Measurements from ENCODE around the gene ARFIP1.

Gene ARFIP1

GRCh38 chr4:152898606-152899005, 118.9 kb downstream of the ARFIP1 start:
- no peak for DNase-seq (ENCODE audit: low read depth)

- DNase-seq (ENCODE audit: low read depth), result no peak
Observed at GRCh38 chr4:152900395-152900794, 120.6 kb downstream of the ARFIP1 start.

GRCh38 chr4:152901205-152901604, 121.5 kb downstream of the ARFIP1 start:
- DNase-seq (ENCODE audit: low read depth), result no peak

GRCh38 chr4:152903658-152904057, 123.9 kb downstream of the ARFIP1 start:
- DNase-seq (ENCODE audit: low read depth), result no peak

GRCh38 chr4:152909901-152910300, 130.1 kb downstream of the ARFIP1 start:
- DNase-seq (ENCODE audit: low read depth), result no peak

- no peak for DNase-seq (ENCODE audit: low read depth)
Observed at GRCh38 chr4:152910521-152910920, 130.8 kb downstream of the ARFIP1 start.

GRCh38 chr4:152917543-152918395, 138.0 kb downstream of the ARFIP1 start:
- no peak for DNase-seq (ENCODE audit: low read depth)

GRCh38 chr4:152919826-152920225, 140.1 kb downstream of the ARFIP1 start:
- DNase-seq (ENCODE audit: low read depth), result no peak

GRCh38 chr4:152920768-152921167, 141.0 kb downstream of the ARFIP1 start:
- DNase-seq (ENCODE audit: low read depth), result no peak

- DNase-seq (ENCODE audit: low read depth), result no peak
Observed at GRCh38 chr4:152921284-152921683, 141.5 kb downstream of the ARFIP1 start.

- no peak for DNase-seq (ENCODE audit: low read depth)
Observed at GRCh38 chr4:152925851-152926250, 146.1 kb downstream of the ARFIP1 start.

- no peak for DNase-seq (ENCODE audit: low read depth)
Observed at GRCh38 chr4:152926959-152927358, 147.2 kb downstream of the ARFIP1 start.

- no peak for DNase-seq (ENCODE audit: low read depth)
Observed at GRCh38 chr4:152927737-152928136, 148.0 kb downstream of the ARFIP1 start.

- DNase-seq (ENCODE audit: low read depth), result no peak
Observed at GRCh38 chr4:152928286-152928685, 148.5 kb downstream of the ARFIP1 start.

GRCh38 chr4:152929888-152930287, 150.1 kb downstream of the ARFIP1 start:
- DNase-seq (ENCODE audit: low read depth), result no peak

GRCh38 chr4:152935143-152935542, 155.4 kb downstream of the ARFIP1 start:
- DNase-seq (ENCODE audit: low read depth), result no peak

GRCh38 chr4:152935631-152936445, 156.1 kb downstream of the ARFIP1 start, which contains the start of gene FHDC1:
Gene FHDC1, plus strand, starts transcription at chr4:152936323. Its CDS starts 6,735 bp downstream, at chr4:152943058.
- no peak for DNase-seq (ENCODE audit: low read depth)

- DNase-seq (ENCODE audit: low read depth), result no peak
Observed at GRCh38 chr4:152936446-152937335, 156.9 kb downstream of the ARFIP1 start.

GRCh38 chr4:152937336-152938236, 157.8 kb downstream of the ARFIP1 start:
- DNase-seq (ENCODE audit: low read depth), result no peak

- DNase-seq (ENCODE audit: low read depth), result no peak
Observed at GRCh38 chr4:152938237-152938947, 158.6 kb downstream of the ARFIP1 start.
